Liver (tissue), 9 donors: ENCODE results near the gene RHOT2. TPM values are rescaled to one million over a fixed set of nuclear protein-coding genes. Genes with fewer than 3 reads are reported as not detected.

ENCODE experiments used
- DNase-seq: peaks from one replicate; pipeline ENCODE4 v3.0.0-alpha.2; 2017; ENCODE audit warnings: low spot score
- H3K27ac ChIP-seq, 2 donors: one replicate each; pipeline ENCODE4 v1.7.0; 2013; ENCODE audit warnings: inconsistent platforms in 2 of 2, low read length in 2 of 2, control low read depth in 1 of 2, low read depth in 1 of 2, mild to moderate bottlenecking in 1 of 2
- H3K27me3 ChIP-seq, 4 donors: one replicate each; pipeline versions ENCODE4 v1.6.1 to v1.7.0; 2013; ENCODE audit warnings: low read length in 3 of 4, inconsistent platforms in 1 of 4, mild to moderate bottlenecking in 1 of 4, moderate library complexity in 1 of 4; ENCODE audit not compliant: control insufficient read depth in 4 of 4, insufficient read depth in 4 of 4
- H3K36me3 ChIP-seq, 4 donors: one replicate each; pipeline versions ENCODE4 v1.6.1 to v1.7.0; 2013; ENCODE audit warnings: low read length in 3 of 4, mild to moderate bottlenecking in 3 of 4, low read depth in 1 of 4, moderate library complexity in 1 of 4; ENCODE audit not compliant: control insufficient read depth in 4 of 4, insufficient read depth in 3 of 4
- H3K4me1 ChIP-seq, 4 donors: one replicate each; pipeline versions ENCODE4 v1.6.1 to v1.7.0; 2013; ENCODE audit warnings: low read length in 3 of 4, mild to moderate bottlenecking in 3 of 4, moderate library complexity in 1 of 4; ENCODE audit not compliant: control insufficient read depth in 4 of 4, insufficient read depth in 4 of 4
- H3K4me3 ChIP-seq, 3 donors: one replicate each; pipeline versions ENCODE4 v1.6.1 to v1.7.0; 2013; ENCODE audit warnings: low read length in 3 of 3, control low read depth in 1 of 3, low read depth in 1 of 3, mild to moderate bottlenecking in 1 of 3
- H3K9ac ChIP-seq, 2 donors: one replicate each; pipeline ENCODE4 v1.7.0; 2013; ENCODE audit warnings: low read length in 2 of 2, mild to moderate bottlenecking in 2 of 2, moderate library complexity in 2 of 2, control low read depth in 1 of 2, low read depth in 1 of 2
- H3K9me3 ChIP-seq, 4 donors: one replicate each; pipeline versions ENCODE4 v1.6.1 to v1.7.0; 2013; ENCODE audit warnings: low read length in 3 of 4; ENCODE audit not compliant: control insufficient read depth in 4 of 4
- CTCF ChIP-seq: fragments of 150-350 bp; IDR thresholded peaks from 2 replicates; pipeline ENCODE4 v1.5.1; 2017; ENCODE audit warnings: improper control_type of control experiment, low read depth, low read length; ENCODE audit not compliant: missing input control
- EGR1 ChIP-seq, 2 donors: IDR thresholded peaks; 2 replicates each; pipeline ENCODE4 v1.6.1; 2016 to 2018; ENCODE audit warnings: antibody characterized with exemption in 2 of 2, low read depth in 2 of 2
- FOXA1 ChIP-seq: IDR thresholded peaks from 2 replicates; pipeline ENCODE4 v1.6.1; 2016; ENCODE audit warnings: antibody characterized with exemption
- FOXA2 ChIP-seq: IDR thresholded peaks from 2 replicates; pipeline ENCODE4 v1.6.1; 2016; ENCODE audit warnings: antibody characterized with exemption
- GABPA ChIP-seq, 2 donors: IDR thresholded peaks in 1 of 2; conservative IDR thresholded peaks in 1 of 2; 2 replicates each; pipeline ENCODE4 v1.6.1; 2016; ENCODE audit warnings: antibody characterized with exemption in 2 of 2, mild to moderate bottlenecking in 1 of 2, moderate library complexity in 1 of 2
- HNF4A ChIP-seq, 2 donors: conservative IDR thresholded peaks; 2 replicates each; pipeline ENCODE4 v1.6.1; 2016; ENCODE audit warnings: antibody characterized with exemption in 2 of 2, mild to moderate bottlenecking in 2 of 2
- HNF4G ChIP-seq: IDR thresholded peaks from 2 replicates; pipeline ENCODE4 v1.6.1; 2016; ENCODE audit warnings: antibody characterized with exemption
- JUND ChIP-seq, 2 donors: IDR thresholded peaks; 2 replicates each; pipeline ENCODE4 v1.6.1; 2016; ENCODE audit warnings: antibody characterized with exemption in 2 of 2
- MAX ChIP-seq: IDR thresholded peaks from 2 replicates; pipeline ENCODE4 v1.6.1; 2016; ENCODE audit warnings: antibody characterized with exemption
- NR2F2 ChIP-seq: IDR thresholded peaks from 2 replicates; pipeline ENCODE4 v1.6.1; 2016; ENCODE audit warnings: antibody characterized with exemption
- RAD21 ChIP-seq, 2 donors: IDR thresholded peaks; 2 replicates each; pipeline ENCODE4 v1.6.1; 2016; ENCODE audit warnings: antibody characterized with exemption in 2 of 2, mild to moderate bottlenecking in 2 of 2
- RXRA ChIP-seq, 2 donors: IDR thresholded peaks; 2 replicates each; pipeline ENCODE4 v1.6.1; 2017 to 2018; ENCODE audit warnings: antibody characterized with exemption in 2 of 2, mild to moderate bottlenecking in 1 of 2
- SP1 ChIP-seq: IDR thresholded peaks from 2 replicates; pipeline ENCODE4 v1.6.1; 2018; ENCODE audit warnings: antibody characterized with exemption, mild to moderate bottlenecking
- TAF1 ChIP-seq: conservative IDR thresholded peaks from 2 replicates; pipeline ENCODE4 v1.6.1; 2016; ENCODE audit warnings: antibody characterized with exemption, mild to moderate bottlenecking
- YY1 ChIP-seq: IDR thresholded peaks from 2 replicates; pipeline ENCODE4 v1.6.1; 2016; ENCODE audit warnings: antibody characterized with exemption, mild to moderate bottlenecking
- ZBTB33 ChIP-seq: IDR thresholded peaks from 2 replicates; pipeline ENCODE4 v1.6.1; 2016; ENCODE audit warnings: antibody characterized with exemption
- WGBS: extraction: QIAGEN DNeasy Blood & Tissue Kit; methylation state at CpG from one replicate; pipeline ENCODE4 v1.1.7; 2013; 5-methylcytosine and 5-hydroxymethylcytosine counted together
- polyA plus RNA-seq, 2 donors: library from polyadenylated mRNA; stranded (reverse) in 1 of 2; unstranded in 1 of 2; fragments of 200-250 nt in 1 of 2; fragments of >200 nt in 1 of 2; fragmentation: Nextera tagmentation in 1 of 2; extraction: Ambion mirVana in 1 of 2; gene quantifications; one replicate each; pipeline versions ENCODE4 v1.2.1 to v1.2.3, GENCODE V29; 2013 to 2015
- total RNA-seq, 2 donors: library from RNA; depleted of rRNA; stranded (reverse); fragments of >200 nt; gene quantifications; one replicate each; pipeline ENCODE4 v1.2.3, GENCODE V29; 2014
- TF ChIP-seq, protein P1 (sequence below): IDR thresholded peaks from 2 replicates; pipeline ENCODE4 v1.6.1; 2016; ENCODE audit warnings: antibody characterized with exemption
- TF ChIP-seq, protein P2 (sequence below): IDR thresholded peaks from 2 replicates; pipeline ENCODE4 v1.6.1; 2016; ENCODE audit warnings: antibody characterized with exemption, mild to moderate bottlenecking
- donor health status: healthy.
- donor health status: healthy.
- donor health status: healthy.
- donor health status: healthy.
- donor health status: healthy.

The RHOT2 gene
- total and polyA plus RNA-seq, 4 donors: 20.8 to 37.9 (median 34.3) TPM

DNA sequence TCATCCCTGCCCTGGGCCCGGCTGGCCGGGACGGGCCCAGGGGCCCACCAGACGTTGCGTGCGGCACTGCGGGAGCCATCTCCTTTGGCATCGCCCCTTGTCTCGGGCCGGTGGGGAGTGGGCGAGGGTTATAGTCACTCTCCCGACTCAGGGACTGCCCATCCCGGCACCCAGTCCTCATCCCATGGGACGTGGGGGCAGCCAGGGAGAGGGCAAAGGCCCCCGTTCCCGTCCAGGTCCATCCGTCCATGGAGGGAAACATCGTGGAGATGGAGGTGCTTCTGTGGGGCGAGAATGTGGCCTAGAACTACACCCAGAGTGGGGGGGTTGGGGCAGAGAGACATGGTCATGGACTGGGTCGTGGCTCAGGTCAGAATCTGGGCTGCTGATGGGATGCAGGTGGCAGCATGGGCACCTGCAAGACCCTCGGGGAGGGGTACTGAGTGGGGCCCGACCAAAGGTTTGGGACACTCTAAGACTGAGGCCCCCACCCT is 21.2 kb upstream of the RHOT2 start:
- H3K9ac ChIP-seq: peak overlapping the region in 1 of 2 donors; percentile 62
- 38% methylated on average over 22 of the region's 22 CpGs for WGBS
- no peaks in the 10 kb centered on the region for H3K9me3 ChIP-seq
- peaks cover 0 to 1% (median 0%) of the 10 kb centered on the region in 4 donors for H3K36me3 ChIP-seq
- TF ChIP-seq SP1: no peak
- TF ChIP-seq FOXA1: no peak
- TF ChIP-seq MAX: no peak
- TF ChIP-seq YY1: no peak
- TF ChIP-seq, protein P1, sequence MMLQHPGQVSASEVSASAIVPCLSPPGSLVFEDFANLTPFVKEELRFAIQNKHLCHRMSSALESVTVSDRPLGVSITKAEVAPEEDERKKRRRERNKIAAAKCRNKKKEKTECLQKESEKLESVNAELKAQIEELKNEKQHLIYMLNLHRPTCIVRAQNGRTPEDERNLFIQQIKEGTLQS: no peak
- no peak for TF ChIP-seq RAD21 (IDR thresholded peaks at IDR 0.05)
- no peak for TF ChIP-seq EGR1 (IDR thresholded peaks at IDR 0.05; ENCODE audit: low read depth in 2 of 2)
- TF ChIP-seq RXRA (IDR thresholded peaks at IDR 0.05): no peak
- no peak for TF ChIP-seq HNF4A (conservative IDR thresholded peaks at IDR 0.05)
- no peak for TF ChIP-seq NR2F2
- no peak for TF ChIP-seq TAF1
- TF ChIP-seq, protein P2, sequence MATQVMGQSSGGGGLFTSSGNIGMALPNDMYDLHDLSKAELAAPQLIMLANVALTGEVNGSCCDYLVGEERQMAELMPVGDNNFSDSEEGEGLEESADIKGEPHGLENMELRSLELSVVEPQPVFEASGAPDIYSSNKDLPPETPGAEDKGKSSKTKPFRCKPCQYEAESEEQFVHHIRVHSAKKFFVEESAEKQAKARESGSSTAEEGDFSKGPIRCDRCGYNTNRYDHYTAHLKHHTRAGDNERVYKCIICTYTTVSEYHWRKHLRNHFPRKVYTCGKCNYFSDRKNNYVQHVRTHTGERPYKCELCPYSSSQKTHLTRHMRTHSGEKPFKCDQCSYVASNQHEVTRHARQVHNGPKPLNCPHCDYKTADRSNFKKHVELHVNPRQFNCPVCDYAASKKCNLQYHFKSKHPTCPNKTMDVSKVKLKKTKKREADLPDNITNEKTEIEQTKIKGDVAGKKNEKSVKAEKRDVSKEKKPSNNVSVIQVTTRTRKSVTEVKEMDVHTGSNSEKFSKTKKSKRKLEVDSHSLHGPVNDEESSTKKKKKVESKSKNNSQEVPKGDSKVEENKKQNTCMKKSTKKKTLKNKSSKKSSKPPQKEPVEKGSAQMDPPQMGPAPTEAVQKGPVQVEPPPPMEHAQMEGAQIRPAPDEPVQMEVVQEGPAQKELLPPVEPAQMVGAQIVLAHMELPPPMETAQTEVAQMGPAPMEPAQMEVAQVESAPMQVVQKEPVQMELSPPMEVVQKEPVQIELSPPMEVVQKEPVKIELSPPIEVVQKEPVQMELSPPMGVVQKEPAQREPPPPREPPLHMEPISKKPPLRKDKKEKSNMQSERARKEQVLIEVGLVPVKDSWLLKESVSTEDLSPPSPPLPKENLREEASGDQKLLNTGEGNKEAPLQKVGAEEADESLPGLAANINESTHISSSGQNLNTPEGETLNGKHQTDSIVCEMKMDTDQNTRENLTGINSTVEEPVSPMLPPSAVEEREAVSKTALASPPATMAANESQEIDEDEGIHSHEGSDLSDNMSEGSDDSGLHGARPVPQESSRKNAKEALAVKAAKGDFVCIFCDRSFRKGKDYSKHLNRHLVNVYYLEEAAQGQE: no peak
- no peak for TF ChIP-seq FOXA2
- TF ChIP-seq JUND (IDR thresholded peaks at IDR 0.05): no peak
- no peak for TF ChIP-seq ZBTB33
- TF ChIP-seq CTCF: no peak
- TF ChIP-seq HNF4G: no peak
- TF ChIP-seq GABPA (IDR thresholded peaks at IDR 0.05 in 1 of 2, conservative IDR thresholded peaks at IDR 0.05 in 1 of 2): no peak
- H3K4me3 ChIP-seq: peak overlapping the region in 1 of 3 donors; percentile 69
- no peak for DNase-seq
- peaks cover 20 to 77% (median 56%) of the 10 kb centered on the region in 4 donors for H3K4me1 ChIP-seq
- no peaks in the 10 kb centered on the region for H3K27me3 ChIP-seq
- peak overlapping the region; percentile 86 to 89 for H3K27ac ChIP-seq
